Brain microvascular endothelial cell (primary cell): Measurements from ENCODE around the gene IKZF2.

Experiments used
- DNase-seq: peaks from one replicate; pipeline ENCODE4 v3.0.0-alpha.2; 2020
- H3K27ac ChIP-seq: fragments of 250-450 bp; sonication (Bioruptor Pico); 2 replicates; pipeline ENCODE4 v1.5.1; 2020; ENCODE audit warnings: mild to moderate bottlenecking, moderate library complexity
- H3K27me3 ChIP-seq: fragments of 250-450 bp; sonication (Bioruptor Pico); replicated peaks from 2 replicates; pipeline ENCODE4 v1.5.1; 2020; ENCODE audit warnings: mild to moderate bottlenecking
- H3K36me3 ChIP-seq: fragments of 250-450 bp; sonication (Bioruptor Pico); replicated peaks from 2 replicates; pipeline ENCODE4 v1.5.1; 2020; ENCODE audit warnings: mild to moderate bottlenecking
- H3K4me3 ChIP-seq: 2 replicates; pipeline ENCODE4 v1.5.1; 2011; ENCODE audit warnings: low read depth, mild to moderate bottlenecking, control low read depth, low read length, moderate library complexity
- CTCF ChIP-seq: IDR thresholded peaks from 2 replicates; pipeline ENCODE4 v1.5.1; 2011; ENCODE audit warnings: low read depth, mild to moderate bottlenecking, moderate library complexity, low read length, control low read depth, inconsistent platforms; ENCODE audit errors: missing control alignments
- in situ Hi-C: cut with HindIII; loops from 2 replicates; pipeline ENCODE4 v1.10.0; 2017; ENCODE audit warnings: low sequenced_read_pairs, low pct_ligation_motif_present

The IKZF2 gene

GRCh38 chr2:212998626-212999359, 152.6 kb downstream of the IKZF2 start:
- no peak for TF ChIP-seq CTCF
- Histone ChIP-seq H3K27ac (peak overlapping the region; percentile 29), H3K36me3 (peaks cover 2% of the 10 kb centered on the region), H3K4me3 (no peak overlapping the region), H3K27me3 (no peaks in the 10 kb centered on the region)
- DNase-seq, result peak; percentile 33
- in situ Hi-C loops, result no loop called here

- DNase-seq, result no peak
- TF ChIP-seq CTCF, result no peak
- Histone ChIP-seq H3K27ac (no peak overlapping the region), H3K4me3 (no peak overlapping the region), H3K27me3 (no peaks in the 10 kb centered on the region), H3K36me3 (peaks cover 2% of the 10 kb centered on the region)
- in situ Hi-C loops, result no loop called here
Observed at GRCh38 chr2:212997526-212998020, 153.8 kb downstream of the IKZF2 start.

- H3K36me3 ChIP-seq, result peaks cover 2% of the 10 kb centered on the region
- no peaks in the 10 kb centered on the region for H3K27me3 ChIP-seq
- no peak overlapping the region for H3K4me3 ChIP-seq
- in situ Hi-C loops, result no loop called here
- TF ChIP-seq CTCF, result no peak
- no peak overlapping the region for H3K27ac ChIP-seq
- DNase-seq, result peak; percentile 31
Observed at GRCh38 chr2:212995920-212996319, 155.5 kb downstream of the IKZF2 start.

- in situ Hi-C loops, result no loop called here
- Histone ChIP-seq H3K27me3 (no peaks in the 10 kb centered on the region), H3K36me3 (peaks cover 2% of the 10 kb centered on the region), H3K4me3 (no peak overlapping the region), H3K27ac (no peak overlapping the region)
- no peak for DNase-seq
- TF ChIP-seq CTCF, result no peak
Observed at GRCh38 chr2:212994976-212995375, 156.4 kb downstream of the IKZF2 start.

- no peaks in the 10 kb centered on the region for H3K27me3 ChIP-seq
- no peak for TF ChIP-seq CTCF
- H3K27ac ChIP-seq, result no peak overlapping the region
- peaks cover 2% of the 10 kb centered on the region for H3K36me3 ChIP-seq
- DNase-seq, result no peak
- in situ Hi-C loops, result no loop called here
- H3K4me3 ChIP-seq, result no peak overlapping the region
Observed at GRCh38 chr2:212991120-212991519, 160.3 kb downstream of the IKZF2 start.

GRCh38 chr2:212990697-212991096, 160.7 kb downstream of the IKZF2 start:
- no peak for DNase-seq
- in situ Hi-C loops, result no loop called here
- Histone ChIP-seq H3K27ac (no peak overlapping the region), H3K27me3 (no peaks in the 10 kb centered on the region), H3K36me3 (peaks cover 2% of the 10 kb centered on the region), H3K4me3 (no peak overlapping the region)
- TF ChIP-seq CTCF, result no peak
